Astrocyte of the cerebellum (primary cell): Measurements from ENCODE around the gene HOXD8.

ENCODE experiments used
- DNase-seq: peaks from one replicate; pipeline ENCODE4 v3.0.0-alpha.2; 2011; ENCODE audit warnings: low read depth
- H3K4me3 ChIP-seq: 2 replicates; pipeline ENCODE4 v1.5.1; 2011; ENCODE audit warnings: mild to moderate bottlenecking, low read depth, low read length, moderate library complexity
- CTCF ChIP-seq: IDR thresholded peaks from 2 replicates; pipeline ENCODE4 v1.5.1; 2012; ENCODE audit warnings: low read length, low read depth, moderate library complexity, mild to moderate bottlenecking; ENCODE audit errors: missing control alignments
- in situ Hi-C: cut with HindIII; loops from 2 replicates; pipeline ENCODE4 v1.10.0; 2017; ENCODE audit warnings: low sequenced_read_pairs

The HOXD8 gene

GRCh38 chr2:176154576-176155252 is 25.2 kb downstream of the HOXD8 start:
- TF ChIP-seq CTCF, result no peak
- H3K4me3 ChIP-seq, result peak overlapping the region; percentile 14
- no peak for DNase-seq
- in situ Hi-C loops, result no loop called here

- H3K4me3 ChIP-seq, result no peak overlapping the region
- TF ChIP-seq CTCF, result no peak
- DNase-seq, result no peak
- in situ Hi-C loops, result no loop called here
Observed at GRCh38 chr2:176155356-176156044, 26.0 kb downstream of the HOXD8 start.

- no peak overlapping the region for H3K4me3 ChIP-seq
- no peak for TF ChIP-seq CTCF
- in situ Hi-C loops, result no loop called here
- DNase-seq, result no peak
Observed at GRCh38 chr2:176156301-176156806, 26.8 kb downstream of the HOXD8 start.

DNA sequence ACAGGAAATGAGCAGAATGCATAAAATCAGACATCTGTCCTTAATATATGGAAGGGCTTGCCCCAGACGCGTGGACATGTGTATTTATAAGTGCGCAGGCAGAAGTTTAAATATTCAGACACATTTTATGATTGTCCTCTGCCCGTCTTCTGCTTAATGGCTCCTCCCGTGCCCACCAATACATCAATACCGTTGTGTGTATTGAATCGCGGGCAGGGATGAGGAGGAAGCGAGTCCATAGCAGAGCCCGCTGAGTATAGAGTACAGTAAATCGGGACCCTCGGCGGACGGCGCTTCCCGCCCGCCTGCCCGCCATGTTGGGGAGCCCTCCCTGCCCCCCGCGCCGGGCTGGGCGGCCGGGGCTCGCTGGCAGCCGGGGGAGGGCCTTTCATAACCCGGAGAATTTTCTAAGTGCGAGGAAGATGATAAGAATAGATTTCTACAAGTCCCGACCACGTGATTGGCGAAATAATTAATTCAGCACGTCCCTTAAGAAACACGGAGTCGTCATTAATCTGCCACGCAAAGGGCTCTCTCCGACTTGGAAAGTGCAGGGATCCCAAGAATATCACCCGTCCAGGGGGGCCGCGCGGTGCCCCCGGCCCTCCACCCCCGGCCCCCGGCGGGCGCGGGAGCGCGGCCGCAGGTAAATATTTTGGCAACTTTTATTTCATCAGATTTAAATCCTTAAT is 27.4 kb downstream of the HOXD8 start, which contains the start of gene HOXD3:
Gene HOXD3 (plus strand): TSS at position 501 of the 692 bp plus-strand sequence. CDS start 11,808 bp downstream, outside the sequence.
- TF ChIP-seq CTCF, result no peak
- peak within 1 kb of the TSS; percentile 31 for H3K4me3 ChIP-seq
- no peak for DNase-seq
- in situ Hi-C loops, result no loop called here

- in situ Hi-C loops, result no loop called here
- H3K4me3 ChIP-seq, result peak overlapping the region; percentile 31
- no peak for DNase-seq
- no peak for TF ChIP-seq CTCF
Observed at GRCh38 chr2:176157499-176158185, 28.1 kb downstream of the HOXD8 start.

GRCh38 chr2:176158186-176158591 is 28.7 kb downstream of the HOXD8 start:
- no peak for TF ChIP-seq CTCF
- peak overlapping the region; percentile 31 for H3K4me3 ChIP-seq
- no peak for DNase-seq
- in situ Hi-C loops, result no loop called here
